Vagina (tissue), 2 donors: ENCODE results near the gene ISLR. TPM values are rescaled to one million over a fixed set of nuclear protein-coding genes. Genes with fewer than 3 reads are reported as not detected.

Source experiments
- DNase-seq, 2 donors: peaks; one replicate each; pipeline ENCODE4 v3.0.0-alpha.2; 2017; ENCODE audit errors: extremely low spot score in 2 of 2
- H3K27ac ChIP-seq: fragments of 200-600 bp; sonication (generic); one replicate; pipeline ENCODE4 v1.5.1; 2019
- H3K27me3 ChIP-seq: fragments of 200-600 bp; sonication (generic); one replicate; pipeline ENCODE4 v1.5.1; 2019
- H3K36me3 ChIP-seq, 2 donors: fragments of 200-600 bp; sonication (generic); one replicate each; pipeline ENCODE4 v1.5.1; 2017 to 2019
- H3K4me1 ChIP-seq: fragments of 200-600 bp; sonication (generic); one replicate; pipeline ENCODE4 v1.5.1; 2019
- H3K4me3 ChIP-seq, 2 donors: fragments of 200-600 bp; sonication (generic); 1 replicate in 1 of 2; 2 replicates in 1 of 2; pipeline ENCODE4 v1.5.1; 2016 to 2019
- H3K9me3 ChIP-seq: fragments of 200-600 bp; sonication (generic); one replicate; pipeline ENCODE4 v1.5.1; 2019
- CTCF ChIP-seq, 3 experiments: fragments of 450-650 bp in 2 of 3; fragments of 200-600 bp in 1 of 3; sonication (generic) in 1 of 3; IDR thresholded peaks; one replicate each; pipeline ENCODE4 v1.5.1; 2017 to 2019; ENCODE audit warnings: antibody characterized with exemption in 3 of 3, mild to moderate bottlenecking in 2 of 3, moderate library complexity in 2 of 3
- POLR2A ChIP-seq, 2 donors: fragments of 450-650 bp; IDR thresholded peaks; one replicate each; pipeline ENCODE4 v1.6.1; 2017; ENCODE audit warnings: antibody characterized with exemption in 2 of 2, mild to moderate bottlenecking in 2 of 2, moderate library complexity in 2 of 2
- POLR2AphosphoS5 ChIP-seq, 2 donors: sonication (generic); formaldehyde crosslinking; IDR thresholded peaks; one replicate each; pipeline ENCODE4 v1.9.0; 2017; ENCODE audit warnings: antibody characterized with exemption in 2 of 2, mild to moderate bottlenecking in 2 of 2, low read depth in 1 of 2; ENCODE audit not compliant: insufficient read depth in 1 of 2
- intact Hi-C: fragments of 100-400 bp; cut with DNase I; formaldehyde crosslinking; loops from one replicate; pipeline ENCODE4 v1.15.1; 2023
- total RNA-seq: library from RNA; depleted of rRNA; stranded (reverse); fragments of >200 nt; gene quantifications from one replicate; pipeline ENCODE4 v1.2.3, GENCODE V29; 2016

ISLR gene
- total RNA-seq, 1 donor from 2014 or later: 208 TPM

GRCh38 chr15:74127954-74128784 is 45.3 kb upstream of the ISLR start:
- peak overlapping the region; percentile 34 to 39 for H3K4me3 ChIP-seq
- intact Hi-C loops: loop anchor here (2.0 to 5.0 kb wide), 2 partner anchors 179 to 189 kb away; no protein-coding TSS in a partner anchor
- H3K36me3 ChIP-seq: no peaks in the 10 kb centered on the region
- DNase-seq: peak in 1 of 2 donors; percentile 82
- no peaks in the 10 kb centered on the region for H3K9me3 ChIP-seq
- H3K27me3 ChIP-seq: peaks cover 19% of the 10 kb centered on the region
- TF ChIP-seq POLR2AphosphoS5 (IDR thresholded peaks at IDR 0.05; ENCODE audit: insufficient read depth in 1 of 2, low read depth in 1 of 2): no peak
- TF ChIP-seq POLR2A (IDR thresholded peaks at IDR 0.05): no peak
- no peak for TF ChIP-seq CTCF (IDR thresholded peaks at IDR 0.05)
- peaks cover 31% of the 10 kb centered on the region for H3K4me1 ChIP-seq
- no peak overlapping the region for H3K27ac ChIP-seq

GRCh38 chr15:74128785-74129585 is 44.5 kb upstream of the ISLR start:
- H3K4me3 ChIP-seq: no peak overlapping the region
- H3K27ac ChIP-seq: no peak overlapping the region
- TF ChIP-seq POLR2A (IDR thresholded peaks at IDR 0.05): no peak
- TF ChIP-seq POLR2AphosphoS5 (IDR thresholded peaks at IDR 0.05; ENCODE audit: insufficient read depth in 1 of 2, low read depth in 1 of 2): no peak
- no peak for TF ChIP-seq CTCF (IDR thresholded peaks at IDR 0.05)
- DNase-seq: peak in 1 of 2 donors; percentile 81
- no peaks in the 10 kb centered on the region for H3K36me3 ChIP-seq
- peaks cover 31% of the 10 kb centered on the region for H3K4me1 ChIP-seq
- peaks cover 21% of the 10 kb centered on the region for H3K27me3 ChIP-seq
- no peaks in the 10 kb centered on the region for H3K9me3 ChIP-seq
- intact Hi-C loops: loop anchor here (2.0 to 5.0 kb wide), 2 partner anchors 178 to 188 kb away; no protein-coding TSS in a partner anchor

DNA sequence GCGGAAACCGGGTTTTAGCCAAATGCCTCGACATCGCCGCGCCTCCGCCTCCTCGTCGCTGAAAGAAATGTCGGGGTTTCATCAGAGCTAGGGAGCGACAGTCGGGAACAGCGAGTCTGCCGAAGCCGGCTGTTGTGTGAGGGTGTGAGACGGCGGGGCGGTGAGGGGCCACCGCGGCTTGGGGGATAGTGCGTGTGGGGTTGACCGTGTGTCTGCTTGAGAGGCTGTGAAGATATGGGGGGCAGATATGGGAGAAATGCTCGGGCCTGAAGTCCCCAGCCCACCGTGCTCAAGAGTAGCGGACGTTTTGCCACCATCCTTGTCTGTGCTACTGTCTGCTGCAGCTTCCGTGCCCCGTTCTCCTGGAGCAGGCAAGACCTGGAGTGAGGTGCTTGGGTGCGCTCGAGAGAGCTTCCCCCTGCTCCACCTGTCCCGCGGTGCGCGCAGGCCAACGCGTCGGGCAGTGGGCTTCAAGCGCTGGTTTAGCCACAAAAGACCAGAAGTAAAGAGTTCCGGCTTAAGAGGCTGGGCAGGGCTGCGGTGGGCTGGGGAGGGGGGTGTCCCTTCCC is 43.8 kb upstream of the ISLR start:
- intact Hi-C loops: loop anchor here (2.0 to 10.0 kb wide), 3 partner anchors 155 to 187 kb away; no protein-coding TSS in a partner anchor
- TF ChIP-seq CTCF (IDR thresholded peaks at IDR 0.05): no peak
- no peak for TF ChIP-seq POLR2A (IDR thresholded peaks at IDR 0.05)
- TF ChIP-seq POLR2AphosphoS5 (IDR thresholded peaks at IDR 0.05; ENCODE audit: insufficient read depth in 1 of 2, low read depth in 1 of 2): no peak
- Histone ChIP-seq H3K9me3 (no peaks in the 10 kb centered on the region), H3K36me3 (no peaks in the 10 kb centered on the region), H3K27ac (no peak overlapping the region), H3K4me3 (no peak overlapping the region), H3K27me3 (peaks cover 25% of the 10 kb centered on the region), H3K4me1 (peaks cover 32% of the 10 kb centered on the region)
- DNase-seq: peak in 1 of 2 donors; percentile 74

DNA sequence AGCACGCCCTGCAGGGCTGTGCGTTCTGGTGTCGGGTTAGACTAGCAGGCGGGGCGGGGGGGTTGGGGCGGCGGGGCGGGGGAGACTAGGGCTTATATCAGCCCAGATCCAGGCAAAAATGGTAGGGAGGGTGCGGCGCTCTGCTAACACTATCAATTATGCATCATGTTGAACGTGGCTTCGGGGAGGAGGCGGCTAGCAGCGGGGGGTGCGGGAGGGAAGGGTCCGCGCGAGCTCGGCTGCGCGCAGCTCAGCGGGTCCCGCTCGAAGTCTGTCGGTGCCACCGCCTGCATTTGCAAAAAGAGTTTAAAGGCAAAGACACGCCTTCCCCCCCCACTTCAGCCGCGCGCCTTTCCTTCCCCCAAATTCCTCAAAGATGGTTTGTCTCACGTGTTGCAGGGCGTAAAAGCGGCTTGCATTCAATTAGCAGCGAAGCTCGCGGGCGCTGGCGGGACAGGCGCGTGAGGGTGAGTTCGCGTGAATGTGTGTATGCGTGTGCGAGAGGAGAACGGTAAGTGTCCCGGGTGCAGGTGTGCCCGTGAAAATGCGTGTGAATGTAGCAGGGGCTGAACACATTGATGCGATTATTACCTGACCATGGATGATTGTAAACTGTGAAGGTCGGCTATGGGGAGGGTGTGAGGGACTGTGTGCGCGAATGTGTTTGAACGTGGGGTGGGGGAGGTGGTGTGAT is 43.2 kb upstream of the ISLR start, which contains the start of gene ISLR2:
Gene ISLR2, plus strand, starts transcription at position 432 of the 694 bp plus-strand sequence. CDS start 2,169 bp downstream, outside the sequence.
- no peaks in the 10 kb centered on the region for H3K36me3 ChIP-seq
- H3K27me3 ChIP-seq: peaks cover 25% of the 10 kb centered on the region
- intact Hi-C loops: loop anchor here (10.0 kb wide), 1 partner anchor 156 kb away; no protein-coding TSS in a partner anchor
- no peak within 1 kb of the TSS for H3K27ac ChIP-seq
- TF ChIP-seq POLR2A (IDR thresholded peaks at IDR 0.05) (no peak), POLR2AphosphoS5 (IDR thresholded peaks at IDR 0.05; ENCODE audit: insufficient read depth in 1 of 2, low read depth in 1 of 2) (no peak), CTCF (IDR thresholded peaks at IDR 0.05) (no peak)
- H3K4me3 ChIP-seq: no peak within 1 kb of the TSS
- DNase-seq: no peak
- no peaks in the 10 kb centered on the region for H3K9me3 ChIP-seq
- peaks cover 39% of the 10 kb centered on the region for H3K4me1 ChIP-seq
